ENCODE results near the gene LPIN2.
A peak's percentile ranks its signal among the peaks of the same experiment; 100 is the strongest.

LPIN2 gene

GRCh38 chr18:2992995-2993877 lies 19.7 kb downstream of the LPIN2 start:
- no peak for TF ChIP-seq CTCF (IDR thresholded peaks at IDR 0.05)
- Histone ChIP-seq H3K4me1 (ENCODE audit: control insufficient read depth in 1 of 2, insufficient read depth in 1 of 2, low read depth in 1 of 2, low read length in 1 of 2) (peaks cover 37 to 47% of the 10 kb centered on the region in 2 experiments), H3K9me3 (no peaks in the 10 kb centered on the region), H3K36me3 (no peaks in the 10 kb centered on the region), H3K27me3 (no peaks in the 10 kb centered on the region), H3K27ac (no peak overlapping the region), H3K4me3 (ENCODE audit: low read depth in 1 of 2, low read length in 1 of 2) (no peak overlapping the region)

- Histone ChIP-seq H3K27me3 (no peaks in the 10 kb centered on the region), H3K9me3 (no peaks in the 10 kb centered on the region), H3K36me3 (no peaks in the 10 kb centered on the region), H3K4me1 (ENCODE audit: control insufficient read depth in 1 of 2, insufficient read depth in 1 of 2, low read depth in 1 of 2, low read length in 1 of 2) (peaks cover 39 to 40% of the 10 kb centered on the region in 2 experiments), H3K4me3 (ENCODE audit: low read depth in 1 of 2, low read length in 1 of 2) (no peak overlapping the region), H3K27ac (no peak overlapping the region)
- TF ChIP-seq CTCF (IDR thresholded peaks at IDR 0.05) = no peak
Measured at GRCh38 chr18:2990956-2991640, 21.8 kb downstream of the LPIN2 start.

- no peaks in the 10 kb centered on the region for H3K27me3 ChIP-seq
- no peaks in the 10 kb centered on the region for H3K9me3 ChIP-seq
- peak overlapping the region; percentile 26 for H3K27ac ChIP-seq
- no peaks in the 10 kb centered on the region for H3K36me3 ChIP-seq
- peaks cover 46 to 49% of the 10 kb centered on the region in 2 experiments for H3K4me1 ChIP-seq (ENCODE audit: control insufficient read depth in 1 of 2, insufficient read depth in 1 of 2, low read depth in 1 of 2, low read length in 1 of 2)
- TF ChIP-seq CTCF (IDR thresholded peaks at IDR 0.05) = no peak
- no peak overlapping the region for H3K4me3 ChIP-seq (ENCODE audit: low read depth in 1 of 2, low read length in 1 of 2)
Measured at GRCh38 chr18:2987876-2988790, 24.8 kb downstream of the LPIN2 start.

GRCh38 chr18:2986150-2986865 lies 26.6 kb downstream of the LPIN2 start:
- H3K27me3 ChIP-seq = no peaks in the 10 kb centered on the region
- H3K36me3 ChIP-seq = no peaks in the 10 kb centered on the region
- no peak for TF ChIP-seq CTCF (IDR thresholded peaks at IDR 0.05)
- H3K4me1 ChIP-seq (ENCODE audit: control insufficient read depth in 1 of 2, insufficient read depth in 1 of 2, low read depth in 1 of 2, low read length in 1 of 2) = peaks cover 64 to 66% of the 10 kb centered on the region in 2 experiments
- H3K9me3 ChIP-seq = no peaks in the 10 kb centered on the region
- H3K4me3 ChIP-seq (ENCODE audit: low read depth in 1 of 2, low read length in 1 of 2) = no peak overlapping the region
- H3K27ac ChIP-seq = peak overlapping the region; percentile 63

GRCh38 chr18:2985628-2986027 lies 27.3 kb downstream of the LPIN2 start:
- H3K36me3 ChIP-seq = no peaks in the 10 kb centered on the region
- H3K9me3 ChIP-seq = no peaks in the 10 kb centered on the region
- peaks cover 70 to 73% of the 10 kb centered on the region in 2 experiments for H3K4me1 ChIP-seq (ENCODE audit: control insufficient read depth in 1 of 2, insufficient read depth in 1 of 2, low read depth in 1 of 2, low read length in 1 of 2)
- no peaks in the 10 kb centered on the region for H3K27me3 ChIP-seq
- H3K27ac ChIP-seq = peak overlapping the region; percentile 63
- TF ChIP-seq CTCF (IDR thresholded peaks at IDR 0.05) = peak; percentile 56
- no peak overlapping the region for H3K4me3 ChIP-seq (ENCODE audit: low read depth in 1 of 2, low read length in 1 of 2)
